Dedifferentiated amniotic fluid mesenchymal stem cell (primary cell): ENCODE data around the gene LSM2.
"Not testable (repeated sequence)": the region's sequence is repeated elsewhere in the genome, so short reads cannot be mapped to it uniquely, and the experiment has no call there.

Source experiments
- DNase-seq: peaks from one replicate; pipeline ENCODE4 v3.0.0-alpha.2; 2016; ENCODE audit errors: extremely low spot score

LSM2 gene

DNA sequence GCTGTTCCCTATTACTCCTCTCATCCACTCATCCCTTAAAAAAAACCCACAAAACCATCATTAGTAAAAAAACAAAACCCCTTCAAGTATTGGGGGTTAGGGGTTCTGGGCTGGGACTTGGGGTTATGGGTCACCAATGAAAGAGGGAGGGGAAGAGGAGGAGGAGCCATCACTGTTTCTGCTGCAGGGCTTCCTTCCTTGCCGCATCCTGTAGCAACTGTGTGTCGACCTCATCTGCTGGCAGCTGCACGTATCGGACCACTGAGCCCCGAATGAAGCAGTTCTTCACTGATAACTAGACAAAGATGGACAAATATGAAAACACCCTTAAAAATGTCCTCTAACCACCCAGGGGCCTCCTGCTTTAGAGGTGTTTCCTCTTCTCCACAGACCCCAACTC is 9.2 kb downstream of the LSM2 start:
- no peak for DNase-seq

- DNase-seq, result no peak
These were observed 9.8 kb downstream of the LSM2 start for GRCh38 chr6:31796993-31797385.

GRCh38 chr6:31795616-31796298 is 11.0 kb downstream of the LSM2 start, which contains the start of gene VARS1:
VARS1 (minus strand) TSS chr6:31795752; CDS start chr6:31795217, 535 bp downstream.
- DNase-seq, result peak; percentile 79

DNA sequence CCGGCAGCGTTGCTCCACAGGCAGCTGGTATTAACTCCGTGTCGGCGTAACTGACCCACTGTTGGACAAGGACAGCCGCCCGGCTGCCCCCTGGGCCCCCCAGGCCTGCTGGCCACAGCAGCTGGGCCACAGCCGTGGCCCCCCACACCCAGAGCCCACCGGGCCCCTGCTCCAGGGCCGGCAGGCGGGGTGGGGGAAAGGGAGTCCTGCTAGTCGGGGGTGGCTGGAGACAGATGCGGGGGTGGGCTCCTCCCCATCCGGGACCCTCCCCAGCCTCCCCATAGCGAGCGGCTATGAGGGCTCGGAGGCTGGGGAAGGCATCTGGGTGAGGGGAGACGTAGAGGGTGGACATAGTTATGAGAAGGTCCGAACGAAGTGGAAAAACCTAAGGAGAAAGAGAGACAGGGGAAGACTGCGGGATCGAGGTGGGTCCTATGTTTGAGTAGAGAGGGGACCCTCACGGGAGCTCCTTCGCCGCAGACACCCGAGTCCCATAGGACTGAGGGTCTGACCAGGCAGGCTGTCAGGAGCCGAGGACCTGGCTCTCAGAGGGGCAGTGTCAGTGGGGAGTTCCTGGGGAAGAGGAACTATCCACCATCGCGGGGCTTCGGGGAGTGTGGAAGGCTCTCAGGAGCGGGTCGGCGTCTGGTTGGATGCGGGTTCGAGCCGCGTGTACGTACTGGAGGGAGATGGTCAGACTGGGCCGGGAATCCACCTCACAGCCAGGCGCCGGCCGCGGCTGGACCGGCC is 11.7 kb downstream of the LSM2 start:
- no peak for DNase-seq

DNA sequence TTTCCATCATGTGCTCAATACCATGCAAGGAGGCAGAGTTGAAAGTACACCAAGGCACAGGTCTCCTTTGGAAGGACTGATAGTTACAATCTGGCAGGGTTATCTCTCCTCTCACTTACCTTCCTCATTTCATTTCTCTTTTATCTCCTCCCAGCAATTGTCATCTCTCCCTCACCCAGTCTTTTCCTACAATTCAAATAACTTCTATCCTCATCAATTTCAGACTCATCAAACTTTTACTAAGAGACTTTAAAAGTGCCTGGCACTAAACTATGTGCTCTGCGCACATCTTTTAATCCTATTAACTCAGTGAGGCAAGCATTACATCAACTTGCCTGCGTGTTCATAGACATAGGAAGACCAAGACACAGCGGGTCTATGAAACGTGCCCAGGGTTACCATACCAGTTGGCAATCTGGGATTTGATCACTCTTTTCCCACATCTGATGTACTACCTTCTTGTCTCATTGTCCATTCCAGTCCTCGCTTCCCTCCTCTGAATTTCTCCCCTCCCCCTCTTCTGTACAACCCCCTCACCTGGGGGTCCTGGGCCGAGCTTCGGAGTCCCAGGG is 12.4 kb downstream of the LSM2 start:
- DNase-seq, result peak; percentile 38

- DNase-seq, result not testable (repeated sequence)
These were observed 12.9 kb downstream of the LSM2 start for GRCh38 chr6:31793927-31794245.

GRCh38 chr6:31792761-31793171 is 14.0 kb downstream of the LSM2 start:
- no peak for DNase-seq

- no peak for DNase-seq
These were observed 14.7 kb downstream of the LSM2 start for GRCh38 chr6:31792090-31792374.

GRCh38 chr6:31791324-31792089 is 15.3 kb downstream of the LSM2 start:
- DNase-seq, result peak; percentile 40

- DNase-seq, result no peak
These were observed 21.3 kb downstream of the LSM2 start for GRCh38 chr6:31785475-31785874.

DNA sequence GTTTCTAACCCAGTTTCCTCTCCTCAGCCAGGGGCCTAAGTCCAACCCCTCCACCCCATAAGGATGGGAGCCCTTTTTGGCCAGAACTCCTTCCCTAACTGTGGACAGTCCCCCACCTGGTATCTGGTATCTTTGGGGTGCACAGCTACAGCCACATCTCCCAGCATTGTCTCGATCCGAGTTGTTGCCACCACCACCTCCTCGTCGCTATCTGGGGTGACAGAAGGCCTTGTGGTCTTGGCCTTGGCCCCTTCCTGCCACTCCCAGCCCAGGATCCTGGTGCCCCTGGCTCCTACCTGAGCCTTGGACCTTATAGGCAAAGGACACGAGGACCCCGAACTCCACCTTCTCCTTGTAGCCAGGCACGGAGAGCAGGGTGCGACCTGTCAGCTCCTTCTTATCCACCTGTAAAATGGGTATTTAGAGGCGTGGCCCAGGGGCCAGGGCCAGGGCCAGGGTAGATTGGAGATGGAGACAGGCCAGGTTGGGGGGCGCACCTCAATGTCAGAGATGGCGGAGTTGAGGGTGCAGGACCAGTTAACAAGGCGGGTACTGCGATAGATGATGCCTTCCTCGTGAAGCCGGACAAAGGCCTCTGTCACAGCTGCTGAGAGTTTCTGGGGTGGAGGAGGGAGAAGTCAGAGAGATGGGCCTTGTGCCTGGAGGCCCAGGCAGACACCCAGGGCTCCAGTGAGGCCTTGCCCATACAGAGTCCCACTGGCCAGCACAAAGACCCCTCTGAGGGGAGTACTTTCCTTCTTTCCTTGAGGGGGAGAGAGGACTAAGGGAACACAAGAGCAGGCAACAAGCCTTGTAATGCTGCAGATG is 22.5 kb downstream of the LSM2 start:
- DNase-seq, result no peak

- DNase-seq, result no peak
These were observed 24.5 kb downstream of the LSM2 start for GRCh38 chr6:31782126-31782855.

DNA sequence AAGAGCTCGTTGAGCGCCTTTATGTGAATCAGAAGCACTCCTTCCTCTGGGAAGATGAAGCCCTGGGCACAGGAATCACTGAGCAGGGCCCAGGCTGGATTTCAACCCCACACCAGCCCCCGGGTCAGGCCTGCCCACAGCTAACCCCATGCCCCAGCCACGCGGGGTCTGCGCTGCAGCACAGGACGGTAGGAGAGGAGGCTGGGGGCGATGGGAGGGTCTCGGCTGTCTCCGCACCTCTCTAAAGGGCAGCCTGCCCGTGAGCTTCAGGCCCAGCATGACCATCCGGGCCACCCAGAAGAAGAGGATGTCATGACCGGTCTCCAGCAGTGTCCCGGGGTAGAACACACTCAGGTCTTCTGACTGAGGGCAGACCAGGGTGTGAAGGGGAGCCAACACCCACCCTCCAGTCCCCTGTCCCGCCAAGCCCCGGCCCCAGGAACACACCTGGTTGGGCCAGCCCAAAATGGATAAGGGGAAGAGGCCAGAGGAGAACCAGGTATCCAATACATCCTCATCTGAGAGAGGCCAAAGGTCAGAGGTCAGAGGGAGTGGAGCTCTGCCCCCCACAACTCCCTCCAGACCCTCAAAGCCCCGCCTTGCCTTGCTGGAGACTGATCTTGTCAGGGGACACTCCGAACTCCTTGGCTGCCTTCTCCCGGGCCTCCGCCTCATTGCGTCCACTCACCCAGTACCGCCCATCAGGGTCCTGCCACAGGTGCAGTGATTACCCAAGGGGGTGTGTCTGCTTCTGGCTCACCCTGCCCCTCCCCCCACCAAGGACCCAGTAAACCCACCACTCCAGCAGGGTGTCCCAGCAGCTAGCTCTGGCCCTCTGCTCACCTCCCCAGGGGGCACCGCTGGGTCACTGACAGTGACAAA is 25.3 kb downstream of the LSM2 start:
- DNase-seq, result no peak

DNA sequence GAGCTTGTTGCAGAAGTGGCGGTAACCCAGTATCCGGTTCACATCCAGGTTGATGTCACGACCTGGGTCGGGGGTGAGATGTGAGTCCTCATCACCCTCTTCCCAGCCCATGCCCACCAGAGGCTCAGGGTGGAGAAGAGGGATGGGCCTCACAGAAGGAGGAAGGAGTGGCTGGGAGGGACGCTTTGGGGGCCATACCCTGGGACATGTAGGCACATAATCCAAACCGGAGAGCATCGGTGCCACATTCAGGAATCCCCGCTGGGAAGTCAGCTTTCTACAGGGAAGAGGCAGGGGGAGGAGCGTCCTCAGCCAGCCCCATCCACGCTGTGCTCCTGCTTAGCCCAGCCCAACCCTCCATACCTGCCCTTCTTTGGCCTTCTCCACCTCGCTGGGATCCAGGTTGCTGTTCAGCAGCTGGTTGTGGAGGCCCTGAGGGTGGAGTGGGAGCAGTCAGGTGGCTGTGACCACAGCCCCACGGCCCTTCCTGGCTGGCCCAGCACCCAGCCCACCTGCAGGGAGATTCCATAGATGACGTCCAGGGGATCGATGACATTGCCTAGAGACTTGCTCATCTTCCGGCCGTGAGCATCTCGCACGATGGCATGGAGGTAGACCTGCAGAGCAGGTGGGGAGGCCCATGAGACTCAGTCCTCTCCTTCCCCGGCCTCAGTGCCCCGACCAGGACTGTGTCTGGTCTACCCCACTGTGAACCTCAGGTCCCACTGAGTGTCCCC is 26.1 kb downstream of the LSM2 start:
- DNase-seq, result no peak

DNA sequence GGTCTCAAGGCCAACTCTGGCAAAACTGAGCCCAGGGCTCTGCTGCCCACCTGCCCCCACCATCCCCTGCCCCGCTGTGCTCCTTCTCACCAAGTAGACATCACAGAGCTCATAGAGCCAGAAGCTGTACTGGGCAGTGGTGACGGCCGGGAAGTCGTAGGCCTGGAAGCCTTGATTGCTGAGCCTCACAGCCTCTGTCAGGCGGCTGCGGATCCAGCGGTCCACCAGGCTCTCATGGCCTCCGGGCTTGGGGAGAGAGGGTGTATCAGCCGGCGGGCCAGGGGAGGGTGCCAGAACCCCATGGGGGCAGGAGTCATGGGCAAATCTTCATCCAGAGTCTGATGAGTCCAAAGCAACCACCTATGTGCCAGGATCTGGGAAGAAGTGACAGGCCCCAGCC is 26.9 kb downstream of the LSM2 start:
- DNase-seq, result no peak

GRCh38 chr6:31778999-31779885 is 27.5 kb downstream of the LSM2 start:
- DNase-seq, result no peak

DNA sequence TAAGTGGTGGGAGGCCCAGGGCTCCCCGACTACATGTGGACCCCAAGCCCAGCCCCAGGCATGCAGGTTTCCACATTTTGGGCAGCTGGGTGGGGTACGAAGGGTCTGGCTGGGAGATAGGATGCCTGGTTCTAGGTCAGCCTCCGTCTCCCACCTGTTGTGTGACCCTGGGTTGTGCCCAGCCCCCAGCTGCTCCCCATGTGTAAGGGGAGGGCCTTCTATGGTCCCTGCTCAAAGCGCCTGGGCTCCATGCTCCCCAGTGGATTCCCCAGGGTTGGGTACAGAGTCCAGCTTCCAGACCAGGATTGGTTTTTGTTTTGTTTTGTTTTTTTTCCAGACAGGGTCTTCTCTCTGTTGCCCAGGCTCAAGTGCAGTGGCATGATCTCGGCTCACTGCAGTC is 28.6 kb downstream of the LSM2 start:
- no peak for DNase-seq

DNA sequence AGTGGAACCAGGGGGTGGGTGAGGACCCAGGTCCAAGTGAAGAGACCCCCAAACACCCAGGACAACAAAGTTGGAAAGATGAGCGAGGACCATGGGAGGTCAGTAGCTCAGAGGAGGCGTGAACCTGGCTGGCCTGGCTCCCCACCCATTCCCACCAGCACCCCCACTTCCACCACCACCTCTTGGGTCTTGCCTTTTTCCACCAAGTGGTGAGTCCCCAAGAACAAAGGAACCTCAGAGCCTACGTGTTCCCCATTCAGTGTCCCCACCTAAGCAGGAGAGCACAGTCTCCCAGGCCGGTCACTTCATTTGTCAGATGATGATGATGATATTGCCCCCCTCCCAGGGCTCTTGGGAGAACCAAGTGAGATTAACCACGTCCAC is 29.1 kb downstream of the LSM2 start:
- no peak for DNase-seq
